Osteoblast (primary cell): ENCODE data around the gene BCAN. TPM values are rescaled to one million over a fixed set of nuclear protein-coding genes. Genes with fewer than 3 reads are reported as not detected.

Source experiments
- DNase-seq: peaks from one replicate; pipeline ENCODE4 v3.0.0; 2011; ENCODE audit warnings: low spot score, mixed read lengths; ENCODE audit not compliant: insufficient read length; ENCODE audit errors: missing footprints
- H2AFZ ChIP-seq: 2 replicates; pipeline ENCODE4 v1.6.0; 2011; ENCODE audit warnings: mild to moderate bottlenecking, low read length
- H3K27ac ChIP-seq: 2 replicates; pipeline ENCODE4 v1.5.1; 2011; ENCODE audit warnings: mild to moderate bottlenecking, low read depth, low read length, moderate library complexity
- H3K27me3 ChIP-seq: 2 replicates; pipeline ENCODE4 v1.6.0; 2012; ENCODE audit warnings: mild to moderate bottlenecking, control low read depth, inconsistent platforms, low read length, moderate library complexity; ENCODE audit not compliant: insufficient read depth
- H3K36me3 ChIP-seq: 2 replicates; pipeline ENCODE4 v1.5.1; 2011; ENCODE audit warnings: mild to moderate bottlenecking, low read length, control low read depth, moderate library complexity; ENCODE audit not compliant: insufficient read depth
- H3K4me1 ChIP-seq: 2 replicates; pipeline ENCODE4 v1.5.1; 2011; ENCODE audit warnings: mild to moderate bottlenecking, low read length, control low read depth, moderate library complexity; ENCODE audit not compliant: insufficient read depth
- H3K4me2 ChIP-seq: 2 replicates; pipeline ENCODE4 v1.6.0; 2011; ENCODE audit warnings: mild to moderate bottlenecking, low read length; ENCODE audit not compliant: insufficient read depth
- H3K4me3 ChIP-seq: fragments of 200-600 bp; sonication (generic); 3 replicates; pipeline ENCODE4 v1.5.1; 2012; ENCODE audit warnings: mild to moderate bottlenecking, low read length, inconsistent platforms; ENCODE audit not compliant: insufficient read depth
- H3K79me2 ChIP-seq: 2 replicates; pipeline ENCODE4 v1.6.0; 2012; ENCODE audit warnings: mild to moderate bottlenecking, low read length, control low read depth, inconsistent platforms; ENCODE audit not compliant: insufficient read depth
- H3K9me3 ChIP-seq: 2 replicates; pipeline ENCODE4 v1.5.1; 2011; ENCODE audit warnings: low read depth, low read length, control low read depth
- H4K20me1 ChIP-seq: 2 replicates; pipeline ENCODE4 v1.6.0; 2012; ENCODE audit warnings: mild to moderate bottlenecking, low read length, control low read depth; ENCODE audit not compliant: insufficient read depth
- total RNA-seq: library from RNA; depleted of rRNA; stranded (reverse); fragments of >200 nt; gene quantifications from 2 replicates; pipeline ENCODE4 v1.2.3, GENCODE V29; 2012
- TF ChIP-seq, protein P1 (sequence below): IDR thresholded peaks from 2 replicates; pipeline ENCODE4 v1.5.1; 2011; ENCODE audit warnings: mild to moderate bottlenecking, low read depth, low read length, moderate library complexity; ENCODE audit errors: extremely low read depth

Gene BCAN, protein sequence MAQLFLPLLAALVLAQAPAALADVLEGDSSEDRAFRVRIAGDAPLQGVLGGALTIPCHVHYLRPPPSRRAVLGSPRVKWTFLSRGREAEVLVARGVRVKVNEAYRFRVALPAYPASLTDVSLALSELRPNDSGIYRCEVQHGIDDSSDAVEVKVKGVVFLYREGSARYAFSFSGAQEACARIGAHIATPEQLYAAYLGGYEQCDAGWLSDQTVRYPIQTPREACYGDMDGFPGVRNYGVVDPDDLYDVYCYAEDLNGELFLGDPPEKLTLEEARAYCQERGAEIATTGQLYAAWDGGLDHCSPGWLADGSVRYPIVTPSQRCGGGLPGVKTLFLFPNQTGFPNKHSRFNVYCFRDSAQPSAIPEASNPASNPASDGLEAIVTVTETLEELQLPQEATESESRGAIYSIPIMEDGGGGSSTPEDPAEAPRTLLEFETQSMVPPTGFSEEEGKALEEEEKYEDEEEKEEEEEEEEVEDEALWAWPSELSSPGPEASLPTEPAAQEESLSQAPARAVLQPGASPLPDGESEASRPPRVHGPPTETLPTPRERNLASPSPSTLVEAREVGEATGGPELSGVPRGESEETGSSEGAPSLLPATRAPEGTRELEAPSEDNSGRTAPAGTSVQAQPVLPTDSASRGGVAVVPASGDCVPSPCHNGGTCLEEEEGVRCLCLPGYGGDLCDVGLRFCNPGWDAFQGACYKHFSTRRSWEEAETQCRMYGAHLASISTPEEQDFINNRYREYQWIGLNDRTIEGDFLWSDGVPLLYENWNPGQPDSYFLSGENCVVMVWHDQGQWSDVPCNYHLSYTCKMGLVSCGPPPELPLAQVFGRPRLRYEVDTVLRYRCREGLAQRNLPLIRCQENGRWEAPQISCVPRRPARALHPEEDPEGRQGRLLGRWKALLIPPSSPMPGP
- total RNA-seq: not detected in 2 replicates

DNA sequence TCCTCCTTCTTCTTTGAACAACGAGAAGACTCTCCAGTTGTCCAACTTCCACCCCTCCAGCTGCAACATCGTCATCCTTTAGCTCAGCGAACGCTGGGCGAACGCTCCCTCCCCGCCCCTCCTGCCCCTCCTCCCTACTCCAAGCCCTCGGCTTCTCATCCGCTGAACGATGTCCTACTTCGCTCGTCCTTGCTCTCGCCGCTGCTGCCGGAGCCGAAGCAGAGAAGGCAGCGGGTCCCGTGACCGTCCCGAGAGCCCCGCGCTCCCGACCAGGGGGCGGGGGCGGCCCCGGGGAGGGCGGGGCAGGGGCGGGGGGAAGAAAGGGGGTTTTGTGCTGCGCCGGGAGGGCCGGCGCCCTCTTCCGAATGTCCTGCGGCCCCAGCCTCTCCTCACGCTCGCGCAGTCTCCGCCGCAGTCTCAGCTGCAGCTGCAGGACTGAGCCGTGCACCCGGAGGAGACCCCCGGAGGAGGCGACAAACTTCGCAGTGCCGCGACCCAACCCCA lies at the start of gene BCAN:
Gene BCAN, plus strand, starts transcription at position 357 of the 504 bp plus-strand sequence. CDS start 3,938 bp downstream, outside the sequence.
- Histone ChIP-seq H3K4me2 (no peak within 1 kb of the TSS), H3K4me1 (no peaks in the 10 kb centered on the region), H3K27me3 (peaks cover 98% of the 10 kb centered on the region), H3K9me3 (no peaks in the 10 kb centered on the region), H3K79me2 (no peaks in the 10 kb centered on the region), H4K20me1 (no peaks in the 10 kb centered on the region), H3K4me3 (no peak within 1 kb of the TSS), H3K27ac (no peak within 1 kb of the TSS), H2AFZ (no peak within 1 kb of the TSS), H3K36me3 (no peaks in the 10 kb centered on the region)
- TF ChIP-seq, protein P1, sequence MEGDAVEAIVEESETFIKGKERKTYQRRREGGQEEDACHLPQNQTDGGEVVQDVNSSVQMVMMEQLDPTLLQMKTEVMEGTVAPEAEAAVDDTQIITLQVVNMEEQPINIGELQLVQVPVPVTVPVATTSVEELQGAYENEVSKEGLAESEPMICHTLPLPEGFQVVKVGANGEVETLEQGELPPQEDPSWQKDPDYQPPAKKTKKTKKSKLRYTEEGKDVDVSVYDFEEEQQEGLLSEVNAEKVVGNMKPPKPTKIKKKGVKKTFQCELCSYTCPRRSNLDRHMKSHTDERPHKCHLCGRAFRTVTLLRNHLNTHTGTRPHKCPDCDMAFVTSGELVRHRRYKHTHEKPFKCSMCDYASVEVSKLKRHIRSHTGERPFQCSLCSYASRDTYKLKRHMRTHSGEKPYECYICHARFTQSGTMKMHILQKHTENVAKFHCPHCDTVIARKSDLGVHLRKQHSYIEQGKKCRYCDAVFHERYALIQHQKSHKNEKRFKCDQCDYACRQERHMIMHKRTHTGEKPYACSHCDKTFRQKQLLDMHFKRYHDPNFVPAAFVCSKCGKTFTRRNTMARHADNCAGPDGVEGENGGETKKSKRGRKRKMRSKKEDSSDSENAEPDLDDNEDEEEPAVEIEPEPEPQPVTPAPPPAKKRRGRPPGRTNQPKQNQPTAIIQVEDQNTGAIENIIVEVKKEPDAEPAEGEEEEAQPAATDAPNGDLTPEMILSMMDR: no peak
- peak; percentile 88 for DNase-seq

DNA sequence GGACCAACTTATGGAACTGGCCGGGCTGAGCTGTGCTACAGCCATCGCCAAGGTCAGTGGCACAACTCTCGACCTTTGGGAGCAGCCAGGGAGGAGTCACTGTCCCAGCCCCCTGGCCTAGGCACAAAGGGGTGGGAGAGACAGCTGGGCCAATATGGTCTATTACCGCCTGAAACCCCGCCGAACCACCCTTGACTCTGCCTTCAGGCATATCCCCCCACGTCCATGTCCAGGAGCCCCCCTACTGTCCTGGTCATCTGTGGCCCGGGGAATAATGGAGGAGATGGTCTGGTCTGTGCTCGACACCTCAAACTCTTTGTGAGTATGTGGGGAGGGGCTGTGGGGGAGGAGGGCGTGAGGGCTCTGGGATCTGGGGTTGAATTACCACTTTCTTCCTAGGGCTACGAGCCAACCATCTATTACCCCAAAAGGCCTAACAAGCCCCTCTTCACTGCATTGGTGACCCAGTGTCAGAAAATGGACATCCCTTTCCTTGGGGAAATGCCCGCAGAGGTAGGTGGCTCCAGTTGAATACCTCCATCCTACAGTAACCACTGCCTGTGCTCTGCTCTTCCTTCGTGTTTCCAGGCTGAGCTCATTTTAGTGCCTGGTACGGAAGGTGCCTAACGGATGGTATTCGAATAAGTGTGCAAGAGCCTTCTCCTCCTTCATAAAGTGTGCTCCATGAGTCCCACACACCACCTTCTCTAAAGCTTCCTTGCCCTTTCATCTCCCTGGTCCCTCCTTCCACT lies 49.6 kb upstream of the BCAN start:
- Histone ChIP-seq H4K20me1 (peaks cover 3% of the 10 kb centered on the region), H2AFZ (peak overlapping the region; percentile 91), H3K4me2 (peak overlapping the region; percentile 99), H3K79me2 (peaks cover 6% of the 10 kb centered on the region), H3K36me3 (peaks cover 35% of the 10 kb centered on the region), H3K9me3 (no peaks in the 10 kb centered on the region), H3K4me1 (peaks cover 13% of the 10 kb centered on the region), H3K27ac (peak overlapping the region; percentile 75), H3K4me3 (peak overlapping the region; percentile 92), H3K27me3 (no peaks in the 10 kb centered on the region)
- no peak for DNase-seq
- TF ChIP-seq, protein P1: no peak

DNA sequence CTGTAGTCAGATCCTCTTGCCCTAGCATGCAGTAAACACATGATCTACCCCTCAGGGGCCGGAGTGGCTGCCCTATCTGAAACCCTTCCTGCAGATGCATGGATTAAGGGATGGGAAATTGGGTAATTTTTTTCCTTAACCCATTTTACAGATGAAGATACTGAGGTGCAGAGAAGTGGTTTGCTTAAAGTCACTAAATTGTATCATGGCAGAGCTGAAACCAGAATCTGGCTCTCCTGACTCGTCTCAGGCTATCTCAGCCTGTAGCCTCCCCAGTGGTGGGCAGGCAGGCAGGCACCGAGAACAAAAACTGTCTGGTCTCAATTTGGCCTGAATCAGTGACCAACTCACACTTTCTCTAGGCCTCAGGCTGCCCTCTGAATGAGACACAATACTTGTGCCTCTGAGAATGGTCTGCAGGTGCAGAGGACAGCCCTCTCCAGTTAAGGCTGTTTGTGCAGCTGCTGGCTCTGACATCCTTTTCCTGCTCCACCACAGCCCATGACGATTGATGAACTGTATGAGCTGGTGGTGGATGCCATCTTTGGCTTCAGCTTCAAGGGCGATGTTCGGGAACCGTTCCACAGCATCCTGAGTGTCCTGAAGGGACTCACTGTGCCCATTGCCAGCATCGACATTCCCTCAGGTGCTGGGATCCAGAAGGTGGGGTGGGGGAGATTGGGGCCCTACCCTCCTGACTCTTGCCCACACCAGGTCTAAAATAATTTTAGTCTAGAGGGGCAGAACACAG lies 48.8 kb upstream of the BCAN start:
- Histone ChIP-seq H3K27me3 (no peaks in the 10 kb centered on the region), H2AFZ (no peak overlapping the region), H3K27ac (no peak overlapping the region), H3K9me3 (no peaks in the 10 kb centered on the region), H3K79me2 (peaks cover 6% of the 10 kb centered on the region), H3K4me3 (no peak overlapping the region), H3K4me2 (peak overlapping the region; percentile 99), H3K36me3 (peaks cover 43% of the 10 kb centered on the region), H3K4me1 (peaks cover 13% of the 10 kb centered on the region), H4K20me1 (peaks cover 3% of the 10 kb centered on the region)
- DNase-seq: no peak
- TF ChIP-seq, protein P1: no peak
